Activated CD4-positive, alpha-beta T cell treated with anti-CD3 and anti-CD28 coated beads for 24 hours (primary cell): ENCODE data around the gene PLIN3.
"Not testable (repeated sequence)": the region's sequence is repeated elsewhere in the genome, so short reads cannot be mapped to it uniquely, and the experiment has no call there.

Experiments used
- DNase-seq, 2 donors: peaks; one replicate each; pipeline ENCODE4 v3.0.0-alpha.2; 2020; ENCODE audit warnings: low read depth in 2 of 2

Gene PLIN3

GRCh38 chr19:4847190-4847973 is 20.1 kb downstream of the PLIN3 start:
- DNase-seq: no peak

GRCh38 chr19:4845975-4846374 is 21.5 kb downstream of the PLIN3 start:
- not testable (repeated sequence) for DNase-seq

- no peak for DNase-seq
Measured at GRCh38 chr19:4844348-4845179, 22.9 kb downstream of the PLIN3 start.

- DNase-seq: no peak
Measured at GRCh38 chr19:4843647-4843965, 23.9 kb downstream of the PLIN3 start.

GRCh38 chr19:4839192-4839591 is 28.3 kb downstream of the PLIN3 start:
- no peak for DNase-seq

GRCh38 chr19:4832776-4833175 is 34.7 kb downstream of the PLIN3 start:
- DNase-seq: no peak

GRCh38 chr19:4831979-4832340 is 35.5 kb downstream of the PLIN3 start:
- not testable (repeated sequence) for DNase-seq

- DNase-seq: peak; percentile 62 to 76
Measured at GRCh38 chr19:4831304-4831978, 36.0 kb downstream of the PLIN3 start, which contains the start of gene TICAM1. Gene TICAM1, minus strand, starts transcription at chr19:4831712. Its CDS starts 13,335 bp downstream, at chr19:4818377.

- no peak for DNase-seq
Measured at GRCh38 chr19:4830768-4831265, 36.6 kb downstream of the PLIN3 start.

GRCh38 chr19:4830332-4830731 is 37.1 kb downstream of the PLIN3 start:
- DNase-seq: no peak

- no peak for DNase-seq
Measured at GRCh38 chr19:4829001-4829712, 38.3 kb downstream of the PLIN3 start.

GRCh38 chr19:4823577-4823976 is 43.9 kb downstream of the PLIN3 start:
- no peak for DNase-seq

GRCh38 chr19:4822354-4822753 is 45.1 kb downstream of the PLIN3 start:
- DNase-seq: not testable (repeated sequence)

GRCh38 chr19:4821265-4821664 is 46.2 kb downstream of the PLIN3 start:
- no peak for DNase-seq

GRCh38 chr19:4817467-4818277 is 49.8 kb downstream of the PLIN3 start:
- no peak for DNase-seq

GRCh38 chr19:4816950-4817278 is 50.6 kb downstream of the PLIN3 start:
- no peak for DNase-seq

GRCh38 chr19:4816202-4816949 is 51.1 kb downstream of the PLIN3 start:
- DNase-seq: no peak

- peak; percentile 71 to 74 for DNase-seq
Measured at GRCh38 chr19:4815426-4816201, 51.9 kb downstream of the PLIN3 start.
